ENCODE results near the gene CFAP54. TPM values are rescaled to one million over a fixed set of nuclear protein-coding genes. Genes with fewer than 3 reads are reported as not detected.

The CFAP54 gene
- total RNA-seq, 1 donor from 2014 or later: 0.15 TPM

DNA sequence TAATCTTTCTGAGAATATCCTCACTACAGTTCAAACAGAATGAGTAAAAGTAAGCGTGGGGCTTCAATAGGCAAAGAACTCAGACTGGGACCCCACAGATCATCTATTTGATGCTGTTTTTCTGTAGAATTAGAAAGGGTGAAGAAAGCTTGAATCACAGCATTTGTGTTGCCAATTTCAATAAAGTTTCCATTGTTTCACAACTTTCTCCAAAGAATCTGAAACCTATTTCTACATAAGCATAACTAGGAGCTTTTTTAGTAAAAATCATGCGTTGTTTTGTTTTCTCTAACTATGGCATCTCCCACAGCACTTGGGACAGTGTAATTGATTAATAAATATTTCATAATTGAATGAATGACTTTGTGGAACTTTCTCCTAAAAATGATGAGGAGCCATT, 401.0 kb downstream of the CFAP54 start:
- Mint-ChIP-seq H3K27me3 (ENCODE audit: unreplicated experiment) (no peaks in the 10 kb centered on the region), H3K4me1 (ENCODE audit: low read depth, unreplicated experiment) (no peaks in the 10 kb centered on the region), H3K9me3 (ENCODE audit: unreplicated experiment) (peaks cover 1% of the 10 kb centered on the region), H3K36me3 (ENCODE audit: unreplicated experiment) (no peaks in the 10 kb centered on the region), H3K27ac (ENCODE audit: unreplicated experiment) (no peak overlapping the region), H3K4me3 (ENCODE audit: unreplicated experiment) (no peak overlapping the region)
- TF ChIP-seq, protein P1, sequence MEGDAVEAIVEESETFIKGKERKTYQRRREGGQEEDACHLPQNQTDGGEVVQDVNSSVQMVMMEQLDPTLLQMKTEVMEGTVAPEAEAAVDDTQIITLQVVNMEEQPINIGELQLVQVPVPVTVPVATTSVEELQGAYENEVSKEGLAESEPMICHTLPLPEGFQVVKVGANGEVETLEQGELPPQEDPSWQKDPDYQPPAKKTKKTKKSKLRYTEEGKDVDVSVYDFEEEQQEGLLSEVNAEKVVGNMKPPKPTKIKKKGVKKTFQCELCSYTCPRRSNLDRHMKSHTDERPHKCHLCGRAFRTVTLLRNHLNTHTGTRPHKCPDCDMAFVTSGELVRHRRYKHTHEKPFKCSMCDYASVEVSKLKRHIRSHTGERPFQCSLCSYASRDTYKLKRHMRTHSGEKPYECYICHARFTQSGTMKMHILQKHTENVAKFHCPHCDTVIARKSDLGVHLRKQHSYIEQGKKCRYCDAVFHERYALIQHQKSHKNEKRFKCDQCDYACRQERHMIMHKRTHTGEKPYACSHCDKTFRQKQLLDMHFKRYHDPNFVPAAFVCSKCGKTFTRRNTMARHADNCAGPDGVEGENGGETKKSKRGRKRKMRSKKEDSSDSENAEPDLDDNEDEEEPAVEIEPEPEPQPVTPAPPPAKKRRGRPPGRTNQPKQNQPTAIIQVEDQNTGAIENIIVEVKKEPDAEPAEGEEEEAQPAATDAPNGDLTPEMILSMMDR (IDR thresholded peaks at IDR 0.05; ENCODE audit: partially characterized antibody, unreplicated experiment): no peak
- DNase-seq: no peak

DNA sequence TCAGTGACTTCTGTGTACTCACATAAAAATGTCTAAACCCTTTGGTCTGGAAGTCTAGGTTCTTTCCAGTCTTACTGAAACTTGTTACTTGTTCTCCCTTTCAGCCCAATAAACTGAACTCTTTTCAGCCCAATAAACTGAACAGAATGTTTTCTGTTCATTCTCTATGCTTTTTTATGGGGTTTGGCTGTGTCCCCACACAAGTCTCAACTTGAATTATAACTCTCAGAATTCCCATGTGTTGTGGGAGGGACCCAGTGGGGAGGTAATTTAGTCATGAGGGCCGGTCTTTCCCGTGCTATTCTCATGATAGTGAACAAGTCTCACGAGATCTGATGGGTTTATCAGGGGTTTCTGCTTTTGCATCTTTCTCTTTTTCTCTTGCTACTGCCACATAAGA, 402.7 kb downstream of the CFAP54 start:
- no peaks in the 10 kb centered on the region for H3K36me3 Mint-ChIP-seq (ENCODE audit: unreplicated experiment)
- no peak overlapping the region for H3K4me3 Mint-ChIP-seq (ENCODE audit: unreplicated experiment)
- H3K27ac Mint-ChIP-seq (ENCODE audit: unreplicated experiment): no peak overlapping the region
- no peaks in the 10 kb centered on the region for H3K27me3 Mint-ChIP-seq (ENCODE audit: unreplicated experiment)
- DNase-seq: no peak
- no peaks in the 10 kb centered on the region for H3K4me1 Mint-ChIP-seq (ENCODE audit: low read depth, unreplicated experiment)
- H3K9me3 Mint-ChIP-seq (ENCODE audit: unreplicated experiment): peaks cover 1% of the 10 kb centered on the region
- TF ChIP-seq, protein P1 (IDR thresholded peaks at IDR 0.05; ENCODE audit: partially characterized antibody, unreplicated experiment): no peak

DNA sequence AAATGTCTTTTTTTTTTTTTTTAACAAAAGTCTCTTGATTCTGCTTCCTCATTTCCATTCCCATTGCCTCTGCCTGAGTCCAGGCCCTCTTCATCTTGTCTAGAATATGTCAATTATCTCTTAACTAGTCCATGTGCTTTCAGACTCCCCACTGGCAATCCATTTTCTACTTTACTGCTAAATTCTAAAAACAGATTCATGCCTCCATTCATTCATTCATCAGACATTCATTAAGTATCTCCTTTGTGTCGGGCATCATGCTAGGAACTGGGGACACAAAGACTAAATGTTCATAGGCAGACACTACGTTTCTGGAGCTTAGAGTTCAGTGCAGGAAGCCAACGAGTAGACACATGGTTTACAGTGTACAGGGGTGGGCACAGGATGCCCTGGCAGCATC, 408.0 kb downstream of the CFAP54 start:
- no peaks in the 10 kb centered on the region for H3K27me3 Mint-ChIP-seq (ENCODE audit: unreplicated experiment)
- no peak overlapping the region for H3K27ac Mint-ChIP-seq (ENCODE audit: unreplicated experiment)
- no peaks in the 10 kb centered on the region for H3K36me3 Mint-ChIP-seq (ENCODE audit: unreplicated experiment)
- no peaks in the 10 kb centered on the region for H3K4me1 Mint-ChIP-seq (ENCODE audit: low read depth, unreplicated experiment)
- DNase-seq: no peak
- peaks cover under 1% of the 10 kb centered on the region for H3K9me3 Mint-ChIP-seq (ENCODE audit: unreplicated experiment)
- TF ChIP-seq, protein P1 (IDR thresholded peaks at IDR 0.05; ENCODE audit: partially characterized antibody, unreplicated experiment): no peak
- H3K4me3 Mint-ChIP-seq (ENCODE audit: unreplicated experiment): no peak overlapping the region

DNA sequence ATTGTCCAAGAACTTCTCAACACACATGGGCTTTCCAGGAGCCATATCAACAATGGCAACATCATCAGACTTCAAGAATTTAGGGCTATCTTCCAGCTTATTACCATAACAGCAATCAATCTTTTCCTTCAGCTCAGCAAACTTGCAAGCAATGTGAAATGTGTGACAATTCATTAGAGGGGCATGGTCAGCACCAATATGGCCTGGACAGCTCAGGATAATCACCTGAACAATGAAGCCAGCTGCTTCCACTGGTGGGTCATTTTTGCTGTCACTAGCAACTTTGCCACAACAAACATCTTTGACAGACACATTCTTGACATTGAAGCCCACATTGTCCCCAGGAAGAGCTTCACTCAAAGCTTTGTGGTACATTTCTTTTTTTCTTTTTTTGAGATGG, 411.8 kb downstream of the CFAP54 start:
- Mint-ChIP-seq H3K36me3 (ENCODE audit: unreplicated experiment) (no peaks in the 10 kb centered on the region), H3K4me3 (ENCODE audit: unreplicated experiment) (no peak overlapping the region), H3K27ac (ENCODE audit: unreplicated experiment) (no peak overlapping the region), H3K27me3 (ENCODE audit: unreplicated experiment) (no peaks in the 10 kb centered on the region), H3K4me1 (ENCODE audit: low read depth, unreplicated experiment) (no peaks in the 10 kb centered on the region), H3K9me3 (ENCODE audit: unreplicated experiment) (no peaks in the 10 kb centered on the region)
- TF ChIP-seq, protein P1 (IDR thresholded peaks at IDR 0.05; ENCODE audit: partially characterized antibody, unreplicated experiment): no peak
- no peak for DNase-seq

DNA sequence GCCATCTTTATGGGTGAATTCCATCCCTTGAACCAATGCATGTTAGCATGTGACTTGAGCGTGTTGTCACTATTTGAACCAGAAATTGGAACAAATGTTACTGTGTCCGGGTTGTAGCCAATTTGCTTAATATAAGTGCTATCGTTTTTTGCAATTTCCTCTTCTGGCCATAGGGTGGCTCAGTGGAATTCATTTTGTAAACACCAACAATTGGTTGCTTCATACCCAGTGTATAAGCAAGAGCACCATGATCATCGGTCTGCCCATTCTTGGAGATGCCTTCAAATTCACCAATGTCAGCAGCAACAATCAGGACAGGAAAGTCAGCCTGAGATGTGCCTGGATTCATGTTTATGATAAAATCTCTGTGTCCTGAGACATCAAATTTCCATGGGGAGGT, 412.7 kb downstream of the CFAP54 start:
- Mint-ChIP-seq H3K36me3 (ENCODE audit: unreplicated experiment) (no peaks in the 10 kb centered on the region), H3K27me3 (ENCODE audit: unreplicated experiment) (no peaks in the 10 kb centered on the region), H3K27ac (ENCODE audit: unreplicated experiment) (no peak overlapping the region), H3K4me3 (ENCODE audit: unreplicated experiment) (no peak overlapping the region), H3K4me1 (ENCODE audit: low read depth, unreplicated experiment) (no peaks in the 10 kb centered on the region), H3K9me3 (ENCODE audit: unreplicated experiment) (no peaks in the 10 kb centered on the region)
- TF ChIP-seq, protein P1 (IDR thresholded peaks at IDR 0.05; ENCODE audit: partially characterized antibody, unreplicated experiment): no peak
- DNase-seq: no peak

Data from glutamatergic neuron (in vitro differentiated cells).